Activated CD8-positive, alpha-beta memory T cell treated with anti-CD3 and anti-CD28 coated beads, Interleukin-2, amount 50 U/mL, for 24 hours (primary cell): Measurements from ENCODE around the gene FOLR3.
"Not testable (repeated sequence)": the region's sequence is repeated elsewhere in the genome, so short reads cannot be mapped to it uniquely, and the experiment has no call there.

Experiments
- DNase-seq: peaks from one replicate; pipeline ENCODE4 v3.0.0-alpha.2; 2020; ENCODE audit errors: extremely low read depth

The FOLR3 gene

GRCh38 chr11:72162891-72163492 is 27.5 kb downstream of the FOLR3 start:
- DNase-seq: no peak

GRCh38 chr11:72164187-72164586 is 28.7 kb downstream of the FOLR3 start:
- not testable (repeated sequence) for DNase-seq

- DNase-seq: not testable (repeated sequence)
Observed at GRCh38 chr11:72169046-72169555, 33.6 kb downstream of the FOLR3 start.

GRCh38 chr11:72169754-72170153 is 34.2 kb downstream of the FOLR3 start:
- DNase-seq: not testable (repeated sequence)

GRCh38 chr11:72172043-72172442 is 36.5 kb downstream of the FOLR3 start:
- DNase-seq: not testable (repeated sequence)

- no peak for DNase-seq
Observed at GRCh38 chr11:72173291-72173690, 37.8 kb downstream of the FOLR3 start.

GRCh38 chr11:72174302-72175070 is 39.0 kb downstream of the FOLR3 start:
- DNase-seq: no peak

- DNase-seq: no peak
Observed at GRCh38 chr11:72177656-72178055, 42.1 kb downstream of the FOLR3 start.

- no peak for DNase-seq
Observed at GRCh38 chr11:72179049-72179803, 43.7 kb downstream of the FOLR3 start.

- DNase-seq: no peak
Observed at GRCh38 chr11:72179804-72180396, 44.4 kb downstream of the FOLR3 start.

- DNase-seq: not testable (repeated sequence)
Observed at GRCh38 chr11:72180892-72181552, 45.5 kb downstream of the FOLR3 start.

GRCh38 chr11:72181553-72181958 is 46.0 kb downstream of the FOLR3 start:
- DNase-seq: not testable (repeated sequence)

GRCh38 chr11:72188267-72188666 is 52.7 kb downstream of the FOLR3 start:
- DNase-seq: no peak
